HUES6 (cell line): ENCODE measurements around the gene KRT12.

Source experiments
- H3K27ac ChIP-seq: 2 replicates; pipeline ENCODE4 v1.7.0; 2013; ENCODE audit warnings: low read depth, mild to moderate bottlenecking, low read length, inconsistent platforms
- H3K27me3 ChIP-seq: 2 replicates; pipeline ENCODE4 v1.6.1; 2013; ENCODE audit warnings: low read length; ENCODE audit not compliant: control insufficient read depth, insufficient read depth
- H3K36me3 ChIP-seq: 2 replicates; pipeline ENCODE4 v1.6.1; 2013; ENCODE audit warnings: low read length; ENCODE audit not compliant: control insufficient read depth, insufficient read depth
- H3K4me1 ChIP-seq: 2 replicates; pipeline ENCODE4 v1.6.1; 2013; ENCODE audit warnings: low read length; ENCODE audit not compliant: control insufficient read depth, insufficient read depth
- H3K4me3 ChIP-seq: 2 replicates; pipeline ENCODE4 v1.5.1; 2013; ENCODE audit warnings: low read depth, low read length
- H3K9ac ChIP-seq: one replicate; pipeline ENCODE4 v1.6.1; 2013; ENCODE audit warnings: mild to moderate bottlenecking, low read length
- H3K9me3 ChIP-seq: 2 replicates; pipeline ENCODE4 v1.6.1; 2013; ENCODE audit warnings: low read depth, low read length; ENCODE audit not compliant: control insufficient read depth, insufficient read depth

KRT12 gene

DNA sequence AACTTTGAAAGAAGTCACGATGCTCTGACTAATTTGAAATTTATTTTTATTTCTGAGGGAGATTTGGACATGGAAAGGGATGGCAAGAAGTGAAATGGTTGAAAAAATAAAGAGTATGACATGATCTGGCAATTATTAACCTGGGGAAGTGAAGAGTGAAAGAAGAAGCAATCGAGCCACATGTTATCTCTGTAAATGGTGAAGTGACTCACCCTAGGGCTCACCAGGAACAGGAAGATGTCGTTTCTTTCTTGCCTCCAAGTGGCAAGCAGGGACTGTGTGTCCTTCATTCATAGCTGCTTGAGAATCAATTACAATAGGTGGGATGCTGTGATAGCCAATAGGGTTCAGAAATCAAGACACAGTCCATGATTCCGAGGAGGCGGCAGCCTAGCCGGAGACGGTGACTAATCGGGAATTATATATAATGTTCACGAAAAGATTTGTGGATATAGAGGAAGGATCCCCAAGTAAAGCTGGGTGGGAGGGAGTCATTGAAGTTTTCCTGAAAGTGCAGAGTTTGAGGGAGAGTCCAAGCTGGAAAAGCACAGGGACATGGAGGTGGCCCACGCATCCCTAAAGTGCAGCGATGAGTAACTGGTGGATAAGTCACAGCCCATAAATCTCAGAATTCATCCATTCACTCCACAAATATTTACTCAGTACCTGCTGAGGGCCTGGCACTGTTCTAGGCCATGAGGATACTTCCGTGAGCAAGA is 36.3 kb upstream of the KRT12 start:
- Histone ChIP-seq H3K27ac (no peak overlapping the region), H3K36me3 (no peaks in the 10 kb centered on the region), H3K9ac (no peak overlapping the region), H3K4me3 (no peak overlapping the region), H3K4me1 (peaks cover 11% of the 10 kb centered on the region; the same call in 1 of the 2 replicates), H3K9me3 (no peaks in the 10 kb centered on the region), H3K27me3 (peaks cover 5% of the 10 kb centered on the region; the same call in 1 of the 2 replicates)

DNA sequence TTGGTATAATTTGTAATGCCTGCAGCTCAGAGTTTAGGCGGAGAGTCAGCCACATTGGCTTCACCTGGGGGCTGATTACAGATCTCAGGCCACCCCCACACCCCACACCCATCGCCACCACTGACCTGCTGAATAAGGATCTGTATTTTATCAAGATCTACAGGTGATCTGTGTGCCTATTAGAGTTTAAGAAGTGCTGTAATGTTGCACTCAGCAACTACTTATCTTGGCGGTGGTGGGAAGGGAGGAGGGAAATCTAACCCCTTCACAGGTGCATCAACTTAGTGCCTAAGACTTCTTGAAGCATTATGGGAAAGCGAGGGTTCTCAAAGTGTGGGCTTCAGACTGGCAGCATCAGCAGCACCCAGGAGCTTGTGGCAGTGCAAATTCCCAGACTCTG is 35.5 kb upstream of the KRT12 start:
- Histone ChIP-seq H3K27ac (no peak overlapping the region), H3K4me3 (no peak overlapping the region), H3K36me3 (no peaks in the 10 kb centered on the region), H3K4me1 (peaks cover 11% of the 10 kb centered on the region; the same call in 1 of the 2 replicates), H3K9me3 (no peaks in the 10 kb centered on the region), H3K27me3 (peaks cover 5% of the 10 kb centered on the region; the same call in 1 of the 2 replicates), H3K9ac (no peak overlapping the region)

DNA sequence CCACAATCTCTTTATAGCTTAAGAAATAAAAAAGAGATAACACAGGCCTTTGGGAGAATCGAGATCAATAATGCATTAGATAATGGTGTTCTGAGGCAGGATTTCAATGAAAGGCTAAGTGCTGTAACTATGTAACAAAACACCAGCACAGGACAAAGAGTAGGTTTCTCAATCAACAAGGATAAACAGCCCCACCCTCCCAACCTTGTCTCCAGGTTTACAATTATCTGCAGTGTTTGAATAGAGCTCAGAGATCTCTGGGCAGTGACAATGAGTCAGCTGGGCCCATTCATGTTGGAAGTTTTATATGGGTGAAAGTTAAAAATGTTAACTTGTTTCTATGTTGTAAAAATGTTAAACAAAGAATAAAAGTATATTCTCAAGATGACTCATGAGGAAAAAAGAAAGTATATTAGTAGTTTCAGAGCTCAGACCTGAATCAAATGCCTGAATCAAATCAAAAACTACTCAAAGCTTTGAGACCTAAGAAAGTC is 35.0 kb upstream of the KRT12 start:
- Histone ChIP-seq H3K4me3 (no peak overlapping the region), H3K36me3 (no peaks in the 10 kb centered on the region), H3K27ac (no peak overlapping the region), H3K4me1 (peaks cover 11% of the 10 kb centered on the region; the same call in 1 of the 2 replicates), H3K9ac (no peak overlapping the region), H3K27me3 (peaks cover 5% of the 10 kb centered on the region; the same call in 1 of the 2 replicates), H3K9me3 (no peaks in the 10 kb centered on the region)

DNA sequence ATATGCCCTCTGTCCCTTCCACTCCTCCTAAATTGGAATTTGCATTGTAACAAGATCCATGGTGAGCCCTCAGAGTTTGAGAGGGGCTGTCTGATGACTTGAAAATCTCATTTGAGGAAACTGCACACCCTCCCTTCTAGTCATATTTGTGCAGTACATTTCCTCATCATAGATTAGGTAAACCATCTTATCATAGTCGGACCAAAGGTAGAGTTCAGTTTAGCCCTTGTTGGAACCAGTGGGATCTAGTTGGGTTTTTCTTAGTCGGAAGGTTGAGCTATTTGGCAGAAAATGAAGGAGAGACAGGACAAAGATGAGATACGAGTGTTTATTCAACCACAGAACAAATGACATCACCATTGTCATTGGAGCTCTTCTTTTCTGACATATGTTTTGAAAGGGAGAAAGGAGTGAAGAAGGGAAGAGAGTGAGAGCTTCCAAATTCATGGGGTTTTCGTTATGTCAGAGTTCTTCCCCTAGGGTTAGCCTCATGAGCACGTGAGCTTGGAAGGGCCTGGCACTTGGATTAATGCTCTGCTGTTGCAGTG is 33.9 kb upstream of the KRT12 start:
- H3K4me1 ChIP-seq: peaks cover 11% of the 10 kb centered on the region; the same call in 1 of the 2 replicates
- H3K27me3 ChIP-seq: no peaks in the 10 kb centered on the region
- no peak overlapping the region for H3K9ac ChIP-seq
- no peaks in the 10 kb centered on the region for H3K9me3 ChIP-seq
- H3K36me3 ChIP-seq: no peaks in the 10 kb centered on the region
- H3K4me3 ChIP-seq: no peak overlapping the region
- no peak overlapping the region for H3K27ac ChIP-seq

DNA sequence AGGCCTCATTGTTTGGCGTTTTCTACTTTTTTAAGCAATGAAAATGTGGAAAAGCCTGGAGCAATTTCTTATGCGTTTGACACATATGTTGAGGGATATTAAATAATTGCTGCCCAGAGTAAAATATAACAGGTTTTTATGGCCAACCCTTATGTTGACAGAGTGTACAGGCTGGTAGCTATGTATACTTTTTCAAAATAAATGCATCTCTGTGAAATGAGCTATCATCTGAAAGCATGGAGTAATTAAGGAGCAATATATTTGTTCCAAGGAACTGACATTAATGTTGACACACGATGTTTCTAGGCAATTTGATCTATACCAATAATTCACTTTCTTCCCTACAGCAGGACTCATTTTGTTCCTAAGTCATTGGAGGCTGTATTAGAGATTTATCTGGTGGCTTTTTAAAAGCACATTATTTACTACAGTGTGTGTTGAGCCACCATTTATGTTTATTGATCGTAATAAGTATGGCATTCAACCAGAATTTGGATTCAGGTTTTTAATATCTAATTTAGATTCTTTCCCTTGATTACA is 30.0 kb upstream of the KRT12 start:
- Histone ChIP-seq H3K27me3 (no peaks in the 10 kb centered on the region), H3K9me3 (no peaks in the 10 kb centered on the region), H3K9ac (no peak overlapping the region), H3K36me3 (no peaks in the 10 kb centered on the region), H3K27ac (no peak overlapping the region), H3K4me1 (peaks cover 4% of the 10 kb centered on the region; the same call in 1 of the 2 replicates), H3K4me3 (no peak overlapping the region)

DNA sequence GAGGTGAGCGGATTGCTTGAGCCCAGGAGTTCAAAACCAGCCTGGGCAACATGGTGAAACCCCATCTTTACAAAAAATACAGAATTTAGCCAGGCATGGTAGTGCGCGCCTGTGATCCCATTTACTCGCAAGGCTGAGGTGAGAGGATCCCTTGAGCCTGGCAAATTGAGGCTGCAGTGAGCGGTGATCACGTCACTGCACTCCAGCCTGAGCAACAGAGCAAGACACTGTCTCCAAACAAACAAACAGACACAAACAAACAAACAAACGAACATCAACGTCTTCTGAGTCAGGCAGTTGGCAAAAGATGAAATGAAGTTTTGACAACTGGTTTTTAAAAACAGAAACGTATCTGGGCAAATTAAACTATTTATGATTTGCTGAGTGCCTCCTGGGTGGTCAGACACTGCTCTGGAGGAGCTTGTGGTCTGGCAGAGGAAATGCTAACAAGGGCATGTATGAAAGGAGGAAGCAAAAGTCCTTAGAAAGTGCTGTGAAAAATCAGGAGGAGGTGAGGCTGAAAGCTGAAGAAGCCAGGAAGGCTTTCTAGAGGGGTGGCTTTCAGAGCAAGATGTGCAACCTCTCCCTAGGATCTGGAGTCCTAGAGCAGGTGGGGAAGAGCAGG is 28.2 kb upstream of the KRT12 start:
- no peak overlapping the region for H3K27ac ChIP-seq
- no peak overlapping the region for H3K9ac ChIP-seq
- no peak overlapping the region for H3K4me3 ChIP-seq
- no peaks in the 10 kb centered on the region for H3K9me3 ChIP-seq
- no peaks in the 10 kb centered on the region for H3K4me1 ChIP-seq
- H3K27me3 ChIP-seq: no peaks in the 10 kb centered on the region
- H3K36me3 ChIP-seq: no peaks in the 10 kb centered on the region

DNA sequence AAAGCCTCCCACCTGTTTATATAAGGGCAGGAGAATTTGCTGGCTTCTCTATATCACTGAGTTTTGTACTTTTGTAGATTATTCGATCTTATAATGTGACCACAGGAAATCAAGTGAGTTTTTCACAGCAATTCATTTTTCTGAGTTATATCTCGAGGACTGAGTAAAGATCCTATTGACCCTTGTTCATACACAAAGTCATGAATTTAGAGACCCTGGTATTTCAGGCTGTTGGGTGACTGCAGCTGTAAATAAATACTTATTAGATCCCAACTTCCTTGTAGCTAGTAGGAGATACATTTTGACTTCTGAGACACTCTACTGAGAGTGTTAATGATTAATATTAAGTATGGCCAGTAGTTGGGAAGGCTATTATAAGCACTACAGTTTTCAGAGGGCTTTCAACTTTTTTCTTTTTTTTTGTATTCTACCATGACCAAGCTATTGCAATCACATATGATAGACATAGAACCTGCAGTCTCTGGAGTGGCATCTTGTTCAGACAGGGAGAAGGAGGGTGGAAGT is 21.2 kb upstream of the KRT12 start:
- Histone ChIP-seq H3K27ac (no peak overlapping the region), H3K27me3 (peaks cover 6% of the 10 kb centered on the region; the same call in 1 of the 2 replicates), H3K4me1 (no peaks in the 10 kb centered on the region)

DNA sequence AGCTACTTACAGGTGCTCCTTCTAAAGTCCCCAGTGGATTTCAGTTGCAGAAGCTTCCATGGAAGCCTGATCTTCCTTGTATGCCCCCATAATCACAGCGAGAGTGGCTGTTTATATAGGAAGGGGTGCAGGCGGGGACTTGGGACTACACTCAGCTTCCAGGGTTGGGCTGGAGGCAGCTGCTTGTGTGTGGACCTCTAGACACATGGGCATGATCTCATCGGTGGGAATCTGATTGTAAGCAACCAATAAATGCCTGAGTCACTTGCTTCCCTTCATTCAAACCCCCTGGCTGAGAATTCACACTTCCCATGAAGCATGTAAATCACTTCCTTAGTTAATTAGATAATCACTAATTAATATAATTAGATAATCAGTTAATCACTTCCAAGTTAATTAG is 19.1 kb upstream of the KRT12 start:
- no peaks in the 10 kb centered on the region for H3K9me3 ChIP-seq
- H3K27ac ChIP-seq: no peak overlapping the region
- H3K27me3 ChIP-seq: peaks cover 6% of the 10 kb centered on the region; the same call in 1 of the 2 replicates
- no peak overlapping the region for H3K4me3 ChIP-seq
- no peaks in the 10 kb centered on the region for H3K4me1 ChIP-seq
- no peaks in the 10 kb centered on the region for H3K36me3 ChIP-seq
- no peak overlapping the region for H3K9ac ChIP-seq

More for the DNA sequence above, 21.2 kb upstream of the KRT12 start:
- no peak overlapping the region for H3K4me3 ChIP-seq
- no peak overlapping the region for H3K9ac ChIP-seq
- no peaks in the 10 kb centered on the region for H3K36me3 ChIP-seq
- no peaks in the 10 kb centered on the region for H3K9me3 ChIP-seq

DNA sequence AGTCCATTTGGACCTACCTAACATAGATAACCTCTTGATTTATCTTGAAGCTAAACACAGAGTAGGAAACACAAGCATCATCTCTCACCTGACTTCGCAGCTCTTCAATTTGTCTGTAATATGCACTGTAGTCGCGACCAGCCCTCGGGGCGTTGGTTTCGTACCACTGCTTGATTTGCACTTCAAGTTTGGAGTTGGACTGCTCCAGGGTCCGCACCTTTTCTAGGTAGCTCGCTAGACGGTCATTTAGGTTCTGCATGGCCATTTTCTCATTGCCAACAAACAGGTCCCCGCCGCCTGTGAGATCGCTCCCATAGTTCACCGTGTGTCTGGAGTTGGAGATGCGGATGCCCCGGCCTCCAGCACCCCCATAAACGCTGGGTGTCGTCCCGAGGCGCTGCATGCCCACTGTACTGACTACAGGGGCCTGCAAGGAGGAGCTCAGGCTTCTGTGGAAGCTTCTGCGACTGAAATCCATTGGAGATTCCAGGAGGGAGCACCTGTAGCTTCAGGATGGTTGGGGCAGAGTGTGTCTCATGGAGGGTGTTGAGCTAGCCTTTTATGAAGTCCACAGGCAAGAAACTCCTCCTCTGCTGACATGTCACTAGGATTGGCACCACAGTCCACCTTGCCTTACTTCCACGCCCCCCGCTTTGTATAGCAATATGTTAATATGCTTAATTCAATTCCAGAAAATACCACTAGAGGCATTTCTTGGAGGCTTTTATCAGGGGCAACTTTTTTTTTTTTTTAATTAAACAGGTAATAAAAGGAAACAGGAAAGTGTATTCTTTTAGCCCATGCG is 17.9 kb upstream of the KRT12 start, which contains the start of gene KRT20:
TSS of gene KRT20 (minus strand) at position 535 of the 805 bp plus-strand sequence. CDS start at position 478, 57 bp downstream.
- H3K9ac ChIP-seq: no peak within 1 kb of the TSS
- H3K36me3 ChIP-seq: no peaks in the 10 kb centered on the region
- no peak within 1 kb of the TSS for H3K27ac ChIP-seq

DNA sequence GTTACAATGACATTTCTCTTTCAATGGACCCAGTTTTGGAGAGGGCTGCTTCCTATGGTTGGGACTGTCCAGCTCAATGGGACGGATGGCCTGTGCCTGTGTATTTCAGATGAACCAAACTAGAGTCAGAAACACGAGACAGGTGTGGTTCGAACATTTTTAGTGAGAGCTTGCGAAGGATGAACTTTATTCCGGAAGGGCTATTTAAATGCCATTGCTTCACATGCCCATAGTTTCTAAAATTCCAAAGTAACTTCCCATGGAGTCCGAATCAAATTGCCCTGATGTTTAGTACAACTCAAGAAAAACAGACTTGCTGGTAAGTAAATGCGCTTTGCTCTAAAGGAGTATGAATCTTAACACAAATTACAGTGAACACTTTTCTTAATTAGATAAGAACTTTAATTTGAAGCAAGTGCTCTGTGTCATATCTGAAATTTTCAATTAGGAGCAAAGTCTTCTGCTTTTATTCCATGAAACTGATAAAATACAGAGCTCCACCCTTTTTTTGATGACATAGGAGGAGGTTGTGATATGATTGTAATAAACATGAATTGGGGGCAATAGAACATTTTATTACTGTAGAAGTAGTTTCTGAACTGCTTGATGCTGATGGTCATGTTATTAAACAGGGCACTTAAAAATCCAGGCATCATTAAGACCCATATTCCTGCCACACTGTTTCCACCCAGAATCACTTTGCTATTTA is 16.8 kb upstream of the KRT12 start:
- Histone ChIP-seq H3K27ac (no peak overlapping the region), H3K9ac (no peak overlapping the region), H3K4me3 (no peak overlapping the region), H3K4me1 (no peaks in the 10 kb centered on the region), H3K27me3 (peaks cover 2% of the 10 kb centered on the region; the same call in 1 of the 2 replicates), H3K9me3 (no peaks in the 10 kb centered on the region), H3K36me3 (no peaks in the 10 kb centered on the region)

More for the DNA sequence above, 17.9 kb upstream of the KRT12 start, which contains the start of gene KRT20:
- Histone ChIP-seq H3K27me3 (peaks cover 6% of the 10 kb centered on the region; the same call in 1 of the 2 replicates), H3K4me3 (no peak within 1 kb of the TSS), H3K9me3 (no peaks in the 10 kb centered on the region), H3K4me1 (no peaks in the 10 kb centered on the region)
